ENCODE results near the gene GIPC3.
"Not testable (repeated sequence)": the region's sequence is repeated elsewhere in the genome, so short reads cannot be mapped to it uniquely, and the experiment has no call there.

Gene GIPC3

DNA sequence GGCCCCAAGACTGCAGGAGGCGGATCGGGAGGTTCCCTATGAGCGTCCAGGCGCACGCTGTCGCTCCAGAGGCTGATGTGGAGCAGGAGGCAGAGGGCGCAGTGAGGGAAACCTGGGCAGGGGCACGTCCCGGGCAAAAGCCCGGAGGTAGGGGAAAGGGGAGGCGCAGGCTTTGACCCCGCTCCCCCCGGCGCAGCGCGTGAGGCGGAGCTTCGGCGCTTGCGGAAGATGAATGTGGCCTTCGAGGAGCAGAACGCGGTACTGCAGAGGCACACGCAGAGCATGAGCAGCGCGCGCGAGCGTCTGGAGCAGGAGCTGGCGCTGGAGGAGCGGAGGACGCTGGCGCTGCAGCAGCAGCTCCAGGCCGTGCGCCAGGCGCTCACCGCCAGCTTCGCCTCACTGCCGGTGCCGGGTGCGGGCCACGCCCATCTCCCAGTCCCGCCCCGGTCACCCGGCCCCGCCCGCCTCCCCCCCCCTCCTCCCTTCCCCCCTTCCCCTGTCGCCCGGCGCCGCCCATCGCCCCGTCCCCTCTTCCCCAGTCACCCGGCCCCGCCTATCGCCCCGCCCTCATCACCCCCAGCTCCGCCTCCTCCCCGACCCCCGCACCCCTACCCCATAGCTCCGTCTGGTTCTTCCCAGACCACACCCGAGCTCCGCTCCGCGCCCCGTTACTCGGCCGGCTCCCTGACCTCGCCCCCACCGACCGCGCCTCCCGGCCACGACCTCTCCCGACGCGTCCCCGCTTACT, 8.4 kb upstream of the GIPC3 start:
- peak; percentile 42 to 69 (median 60) for DNase-seq

DNA sequence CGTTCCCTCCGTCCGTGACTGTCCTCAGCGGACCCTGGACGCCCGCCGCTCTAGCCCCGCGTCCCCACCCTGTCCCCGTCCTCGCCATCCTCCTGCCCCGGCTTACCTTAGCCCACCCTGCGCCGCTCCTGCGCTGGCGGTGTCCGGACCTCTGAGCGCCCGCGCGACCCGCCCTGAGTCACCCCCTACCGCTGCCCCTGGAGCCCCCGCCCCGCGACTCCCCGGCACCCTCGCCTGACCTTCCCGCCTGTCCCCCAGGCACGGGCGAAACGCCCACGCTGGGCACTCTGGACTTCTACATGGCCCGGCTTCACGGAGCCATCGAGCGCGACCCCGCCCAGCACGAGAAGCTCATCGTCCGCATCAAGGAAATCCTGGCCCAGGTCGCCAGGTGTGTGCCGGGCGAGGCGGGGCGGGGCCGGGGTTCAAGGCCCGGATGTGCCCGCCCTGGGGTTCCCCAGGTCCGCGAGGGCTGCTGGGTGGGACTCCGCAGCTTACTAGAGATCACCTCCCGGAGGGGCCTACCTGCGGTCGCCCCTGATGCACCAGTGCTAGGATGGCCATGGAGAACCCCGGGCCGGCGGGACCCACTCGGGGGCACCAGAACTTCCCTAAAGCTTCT, 7.4 kb upstream of the GIPC3 start:
- DNase-seq: no peak

DNA sequence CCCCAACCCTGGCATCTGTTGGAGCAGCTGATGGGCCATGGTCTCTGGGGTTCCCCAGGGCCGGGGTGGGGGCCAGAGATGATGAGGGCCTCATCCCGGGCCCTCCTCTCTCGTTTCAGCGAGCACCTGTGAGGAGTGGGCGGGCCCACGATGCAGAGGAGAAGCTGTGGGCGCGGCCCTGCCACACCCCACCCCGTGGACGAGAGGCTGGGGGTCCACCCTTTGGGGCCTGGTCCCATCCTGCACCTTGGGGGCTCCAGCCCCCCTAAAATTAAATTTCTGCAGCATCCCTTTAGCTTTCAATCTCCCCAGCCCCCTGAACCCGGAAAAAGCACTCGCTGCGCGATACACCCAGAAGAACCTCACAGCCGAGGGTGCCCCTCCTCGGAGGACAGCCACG, 6.9 kb upstream of the GIPC3 start:
- no peak for DNase-seq

DNA sequence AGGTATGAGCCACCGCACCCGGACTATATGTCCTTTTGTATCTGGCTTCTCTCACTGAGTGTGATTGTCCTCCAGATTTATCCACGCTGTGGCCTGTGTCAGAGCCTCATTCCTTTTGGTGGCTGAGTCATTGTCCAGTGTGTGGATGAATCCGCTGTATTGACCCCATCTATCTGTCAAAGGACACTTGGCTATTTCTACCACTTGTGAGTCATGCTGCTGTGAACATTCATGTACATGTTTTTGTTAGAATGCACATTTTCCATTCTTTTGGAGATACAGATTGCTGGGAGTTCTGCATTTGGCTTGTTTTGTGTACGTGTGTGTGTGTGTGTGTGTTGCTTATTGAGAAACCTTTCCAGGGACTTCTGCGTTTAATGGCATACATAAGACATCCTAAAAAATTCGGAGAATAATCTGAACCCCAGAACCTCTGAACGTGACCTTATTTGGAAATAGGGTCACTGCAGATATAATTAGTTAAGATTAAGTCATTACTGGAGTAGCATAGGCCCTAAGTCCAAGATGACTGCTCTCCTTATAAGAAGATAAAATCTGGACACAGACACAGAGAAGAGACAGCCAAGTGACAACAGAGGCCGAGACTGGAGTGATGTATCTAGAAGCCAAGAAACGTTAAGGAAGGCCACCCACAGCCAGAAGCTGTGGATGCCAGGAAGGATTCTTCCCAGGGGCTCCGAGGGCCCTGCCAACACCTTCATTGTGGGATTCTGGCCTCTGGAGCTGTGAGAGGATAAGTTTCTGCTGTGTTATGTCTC, 4.9 kb upstream of the GIPC3 start:
- peak; percentile 75 to 93 (median 80) for DNase-seq

DNA sequence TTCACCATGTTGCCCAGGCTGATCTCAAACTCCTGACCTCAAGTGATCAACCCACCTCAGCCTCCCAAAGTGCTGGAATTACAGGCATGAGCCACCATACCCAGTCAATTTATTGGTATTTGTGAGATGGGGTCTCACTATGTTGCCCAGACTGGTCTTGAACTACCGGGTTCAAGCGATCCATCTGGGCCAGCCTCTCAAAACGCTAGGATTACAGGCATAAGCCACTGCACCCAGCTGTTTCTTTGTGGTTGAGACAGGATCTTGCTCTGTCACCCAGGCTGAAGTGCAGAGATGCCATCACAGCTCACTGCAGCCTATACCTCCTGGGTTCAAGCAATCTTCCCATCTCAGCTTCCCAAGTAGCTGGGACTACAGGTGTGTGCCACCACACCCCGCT, 3.5 kb upstream of the GIPC3 start:
- DNase-seq: not testable (repeated sequence)

DNA sequence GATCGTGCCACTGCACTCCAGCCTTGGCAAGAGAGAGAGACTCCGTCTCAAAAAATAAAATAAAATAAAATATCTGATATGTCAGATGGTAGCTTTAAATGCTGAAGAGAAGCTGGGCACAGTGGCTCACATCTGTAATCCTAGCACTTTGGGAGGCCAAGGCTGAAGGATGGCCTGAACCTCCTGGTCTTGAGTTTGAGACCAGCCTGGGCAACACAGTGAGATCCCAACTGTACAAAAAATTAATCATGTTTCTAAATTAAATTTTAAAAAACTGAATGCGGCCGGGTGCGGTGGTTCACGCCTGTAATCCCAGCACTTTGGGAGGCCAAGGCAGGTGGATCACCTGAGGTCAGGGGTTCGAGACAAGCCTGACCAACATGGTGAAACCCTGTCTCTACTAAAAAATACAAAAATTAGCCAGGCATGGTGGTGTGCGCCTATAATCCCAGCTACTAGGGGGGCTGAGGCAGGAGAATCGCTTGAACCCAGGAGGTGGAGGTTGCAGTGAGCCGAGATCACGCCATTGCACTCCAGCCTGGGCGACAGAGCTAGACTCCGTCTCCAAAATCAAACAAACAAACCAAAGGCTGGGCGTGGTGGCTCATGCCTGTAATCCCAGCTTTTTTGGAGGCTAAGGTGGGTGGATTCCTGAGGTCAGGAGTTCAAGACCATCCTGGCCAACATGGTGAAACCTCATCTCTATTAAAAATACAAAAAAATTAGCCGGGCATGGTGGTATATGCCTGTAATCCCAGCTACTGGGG, 1.1 kb upstream of the GIPC3 start:
- not testable (repeated sequence) for DNase-seq

DNA sequence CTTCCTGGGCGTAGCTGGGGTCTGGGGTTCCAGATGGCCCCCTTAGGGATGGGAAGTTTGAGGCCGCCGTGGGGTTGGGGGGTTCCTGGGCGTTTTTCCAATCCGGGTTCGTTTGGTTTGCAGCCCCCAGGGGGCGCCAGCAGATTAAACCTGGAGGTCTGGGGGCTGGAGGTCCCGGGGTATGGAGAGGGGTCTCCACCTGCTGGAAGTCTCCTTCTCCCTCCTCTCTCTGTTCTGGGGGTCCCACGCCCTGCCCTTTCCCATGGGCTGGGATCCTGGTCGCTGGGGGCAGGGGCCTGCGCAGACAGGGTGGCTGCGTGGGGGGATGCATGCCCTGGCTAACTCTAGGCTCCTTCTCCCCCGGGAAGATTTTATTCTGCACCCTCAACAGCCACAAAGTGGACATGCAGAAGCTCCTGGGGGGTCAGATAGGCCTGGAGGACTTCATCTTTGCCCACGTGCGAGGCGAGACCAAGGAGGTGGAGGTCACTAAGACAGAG, 899 bp downstream of the GIPC3 start:
- DNase-seq: peak in 2 of 4 experiments; percentile 57 to 60

DNA sequence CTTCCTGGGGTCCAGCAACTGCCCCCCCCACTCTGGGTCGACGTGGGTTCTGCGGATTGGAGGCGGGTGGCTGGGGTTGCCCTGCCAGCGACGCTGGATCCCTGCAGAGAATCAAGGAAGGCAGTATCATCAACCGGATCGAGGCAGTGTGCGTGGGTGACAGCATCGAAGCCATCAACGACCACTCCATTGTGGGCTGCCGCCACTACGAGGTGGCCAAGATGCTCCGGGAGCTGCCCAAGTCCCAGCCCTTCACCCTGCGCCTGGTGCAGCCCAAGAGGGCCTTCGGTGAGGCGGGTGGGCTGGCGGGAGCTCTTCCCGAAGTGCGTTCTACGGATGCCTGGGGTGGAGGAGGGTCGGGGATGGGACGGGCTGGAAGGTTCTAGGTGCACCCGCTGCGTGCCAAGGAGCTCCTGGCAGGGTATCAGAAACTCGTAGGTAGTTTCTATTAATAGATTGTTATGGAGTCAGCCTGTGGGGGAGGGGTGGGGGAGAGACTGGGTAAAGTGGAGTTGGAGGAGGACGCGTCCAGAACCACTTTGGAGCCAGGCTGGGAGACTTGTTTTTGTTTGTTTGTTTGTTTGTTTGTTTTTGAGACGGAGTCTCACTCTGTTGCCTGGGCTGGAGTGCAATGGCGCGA, 1.5 kb downstream of the GIPC3 start:
- DNase-seq: no peak

DNA sequence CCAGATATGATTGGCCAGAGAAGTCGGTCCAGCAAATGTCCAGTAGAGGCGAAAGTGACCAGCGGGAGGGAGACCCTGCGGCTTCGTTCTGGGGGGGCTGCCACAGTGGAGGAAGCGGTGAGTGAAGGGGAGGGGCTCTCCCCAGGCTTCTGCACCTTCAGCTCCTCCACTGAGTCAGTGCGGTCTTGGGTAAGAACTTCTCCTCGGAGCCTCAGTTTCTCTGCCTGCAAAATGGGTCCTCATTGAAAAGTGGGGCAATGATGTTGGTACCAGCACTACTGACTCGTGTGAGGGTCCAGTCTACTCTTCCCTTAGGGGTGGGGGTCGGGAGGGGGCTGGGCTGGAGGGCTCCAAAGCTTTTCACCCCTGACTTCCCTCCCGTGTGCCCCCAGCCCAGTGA, 4.2 kb downstream of the GIPC3 start:
- no peak for DNase-seq

DNA sequence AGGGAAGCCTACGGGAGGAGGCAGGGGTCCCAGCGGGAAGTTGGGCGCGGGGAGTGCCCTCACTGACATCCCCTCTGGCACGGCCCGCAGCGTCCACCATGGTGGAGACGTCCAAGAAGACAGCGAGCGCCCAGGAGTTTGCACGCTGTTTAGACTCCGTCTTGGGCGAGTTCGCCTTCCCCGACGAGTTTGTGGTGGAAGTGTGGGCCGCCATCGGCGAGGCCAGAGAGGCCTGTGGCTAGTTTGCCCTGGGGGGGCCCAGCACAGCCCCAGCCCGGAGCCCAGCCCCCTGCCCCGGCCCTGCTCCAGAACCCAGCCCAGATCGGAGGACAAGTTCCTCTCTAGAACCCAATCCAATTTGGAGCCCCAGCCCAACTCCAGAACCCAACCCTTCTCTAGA, 4.7 kb downstream of the GIPC3 start:
- DNase-seq: no peak

DNA sequence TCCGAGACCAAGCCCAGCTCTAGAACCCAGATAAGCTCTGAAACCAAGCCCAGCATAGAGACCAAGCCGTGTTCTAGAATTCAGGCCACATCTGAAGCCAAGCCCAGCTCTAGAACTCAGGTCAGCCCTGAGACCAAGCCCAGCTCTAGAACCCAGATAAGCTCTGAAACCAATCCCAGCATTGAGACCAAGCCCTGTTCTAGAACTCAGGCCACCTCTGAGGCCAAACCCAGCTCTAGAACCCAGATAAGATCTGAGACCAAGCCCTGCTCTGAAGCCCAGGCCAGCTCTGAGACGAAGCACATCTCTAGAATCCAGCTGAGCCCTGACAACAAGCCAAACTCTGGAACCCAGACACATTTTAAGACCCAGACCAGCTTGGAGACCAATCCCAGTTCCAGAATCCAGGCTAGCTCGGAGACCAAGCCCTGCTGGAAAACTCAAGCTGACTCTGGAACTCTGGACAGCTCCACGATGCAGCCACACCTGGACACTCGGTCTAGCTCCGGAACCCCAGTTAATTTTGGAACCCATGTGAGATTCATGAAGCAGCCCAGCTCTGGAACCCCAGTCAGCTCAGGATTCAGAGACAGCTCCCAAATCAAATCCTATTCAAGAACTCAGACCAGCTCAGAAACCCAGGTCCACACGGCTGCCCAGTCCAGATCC, 5.8 kb downstream of the GIPC3 start:
- DNase-seq: no peak

DNA sequence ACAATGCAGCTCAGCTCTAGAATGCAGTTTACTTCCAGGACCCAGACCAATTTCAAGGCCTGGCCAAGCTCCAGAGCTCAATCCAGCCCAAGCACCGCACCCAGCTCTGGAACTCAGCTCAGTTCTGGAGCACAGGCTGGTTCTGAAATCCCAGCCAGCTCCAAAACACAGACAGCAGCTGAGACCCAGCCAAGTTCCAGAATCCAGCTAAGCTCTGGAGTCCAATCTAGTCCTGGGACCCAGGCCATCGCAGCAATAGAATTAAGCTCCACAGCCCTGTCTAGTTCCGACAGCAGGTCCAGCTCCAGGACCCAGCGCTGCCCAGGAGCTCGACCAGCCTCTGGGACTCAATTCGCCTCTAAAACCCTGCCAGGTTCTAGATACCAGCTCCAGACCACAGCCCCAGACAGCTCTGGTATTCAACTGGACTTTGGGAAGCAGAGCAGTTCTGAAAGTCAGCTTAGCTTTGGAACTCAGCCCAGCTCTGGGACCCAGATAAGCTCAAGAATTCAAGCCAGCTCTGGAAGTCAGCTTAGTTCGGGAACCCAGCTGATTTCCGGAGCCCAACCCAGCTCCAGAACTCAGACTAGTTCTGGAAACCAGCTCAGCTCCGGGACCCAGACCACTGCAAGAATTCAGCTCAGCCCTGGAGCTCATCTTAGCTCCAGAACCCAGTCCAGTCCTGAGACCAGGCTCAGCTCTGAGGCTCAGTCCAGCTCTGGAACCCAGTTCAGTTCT, 6.8 kb downstream of the GIPC3 start:
- peak in 1 of 4 experiments; percentile 2 for DNase-seq

DNA sequence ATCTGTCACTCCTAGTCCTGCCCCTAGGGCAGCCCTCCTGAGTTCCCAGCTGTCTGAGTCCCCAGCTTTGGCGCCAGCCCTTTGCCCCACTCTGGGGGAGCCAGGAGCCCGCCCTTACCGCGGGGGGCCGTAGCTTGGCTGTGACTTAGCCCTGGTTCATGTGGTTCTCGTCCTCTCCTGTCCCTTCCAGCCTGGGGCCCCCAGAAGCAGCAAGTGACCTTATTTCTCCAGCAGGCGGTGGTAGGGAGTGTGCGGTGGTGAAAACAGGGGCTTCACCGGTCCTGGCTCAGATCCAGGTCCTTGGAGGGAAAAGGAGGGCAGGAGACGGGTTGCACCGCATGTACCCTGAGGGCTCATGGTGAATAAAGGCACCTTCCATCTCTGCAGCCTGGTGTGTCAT, 7.9 kb downstream of the GIPC3 start:
- peak in 1 of 4 experiments; percentile 5 for DNase-seq

DNA sequence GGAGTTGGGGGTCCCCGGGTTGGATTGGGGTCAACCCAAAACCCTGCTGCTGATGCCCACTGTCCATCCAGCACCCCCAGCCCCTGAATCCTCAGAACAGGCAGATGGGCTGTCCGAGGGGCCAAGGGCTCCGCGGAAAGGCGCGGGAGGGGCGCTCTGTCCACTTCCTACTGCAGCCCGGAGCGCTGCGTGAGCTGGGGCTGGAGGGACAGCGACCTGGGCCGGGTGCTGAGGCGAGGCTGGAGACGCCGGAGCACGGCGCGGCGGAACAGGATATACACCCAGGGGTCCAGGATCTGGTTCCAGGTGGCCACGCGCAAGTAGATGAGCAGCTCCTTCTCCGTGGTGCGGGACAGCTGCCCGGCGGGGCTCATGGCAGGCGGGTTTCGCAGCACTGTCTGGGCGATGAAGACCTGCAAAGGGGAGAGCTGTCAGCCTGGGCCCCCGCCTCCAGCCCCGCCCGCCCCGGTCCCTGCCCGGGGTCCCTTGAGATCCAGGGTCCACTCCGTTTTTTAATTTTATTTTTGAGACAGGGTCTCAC, 10.3 kb downstream of the GIPC3 start:
- no peak for DNase-seq

DNA sequence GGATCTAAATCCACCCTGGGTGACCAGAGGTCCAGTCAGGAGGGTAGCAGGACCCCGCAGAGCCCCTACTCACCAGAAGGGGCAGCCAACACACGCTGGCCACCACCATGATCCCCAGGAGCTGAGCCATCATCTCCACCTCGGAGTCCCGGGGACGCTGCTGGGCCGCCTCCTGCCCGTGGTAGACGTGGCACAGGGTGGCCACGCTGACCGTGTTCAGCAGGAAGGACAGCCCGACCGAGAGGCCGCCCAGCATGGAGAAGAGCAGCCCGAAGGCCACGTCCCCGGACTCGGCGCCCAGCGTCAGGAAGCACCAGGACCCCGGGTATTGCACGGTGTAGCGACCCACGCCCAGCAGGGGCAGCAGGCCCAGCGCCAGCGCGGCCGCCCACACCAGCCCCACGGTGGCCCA, 14.5 kb downstream of the GIPC3 start:
- no peak for DNase-seq

DNA sequence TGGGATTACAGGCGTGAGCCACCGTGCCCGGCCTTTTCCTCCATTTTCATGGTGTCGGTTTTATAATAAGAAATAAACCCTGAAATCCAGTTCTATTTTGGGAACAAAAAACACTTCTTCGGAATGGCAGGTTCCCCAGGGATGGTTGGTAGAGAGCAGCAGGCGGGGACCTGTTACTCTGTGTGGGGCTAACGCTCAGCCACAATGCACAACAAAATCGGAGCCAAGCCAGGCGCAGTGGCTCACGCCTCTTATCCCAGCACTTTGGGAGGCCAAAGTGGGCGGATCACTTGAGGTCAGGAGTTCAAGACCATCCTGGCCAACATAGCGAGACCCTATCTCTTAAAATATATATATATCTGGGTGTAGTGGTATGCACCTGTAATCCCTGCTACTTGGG, 15.7 kb downstream of the GIPC3 start:
- DNase-seq: no peak

DNA sequence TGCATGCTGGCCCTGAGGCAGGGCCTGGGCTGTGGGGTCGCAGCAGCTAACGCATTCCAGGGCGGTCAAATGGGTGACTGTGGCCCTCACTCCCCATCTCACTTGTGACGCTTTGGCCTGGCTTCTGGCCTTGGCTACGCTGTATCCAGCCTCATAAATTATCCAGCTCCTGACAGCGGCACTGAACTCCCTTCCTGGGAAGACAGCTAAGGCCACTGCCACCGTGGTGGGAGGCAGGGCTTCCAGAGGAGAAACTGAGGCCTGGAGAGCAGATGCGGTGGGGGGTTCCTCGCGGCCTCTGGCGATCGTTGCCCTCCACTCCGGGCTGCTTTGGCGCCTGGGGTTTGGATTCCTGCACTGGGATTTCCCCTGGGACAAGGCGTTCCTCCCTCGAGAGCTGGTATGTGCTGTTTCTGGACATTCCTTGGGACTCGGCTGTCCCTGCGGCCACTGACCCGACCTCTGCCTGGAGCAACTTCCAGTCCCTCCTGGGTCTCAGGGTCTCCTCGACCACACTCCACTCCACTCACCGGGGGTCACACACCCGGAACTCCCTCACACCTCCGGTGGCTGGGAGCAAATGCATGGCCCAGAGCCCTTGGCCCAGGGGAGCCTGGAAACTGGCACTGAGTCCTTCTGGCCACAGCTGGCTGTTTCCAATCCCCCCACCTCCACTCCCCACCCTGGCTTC, 18.0 kb downstream of the GIPC3 start:
- peak in 1 of 4 experiments; percentile 1 for DNase-seq

DNA sequence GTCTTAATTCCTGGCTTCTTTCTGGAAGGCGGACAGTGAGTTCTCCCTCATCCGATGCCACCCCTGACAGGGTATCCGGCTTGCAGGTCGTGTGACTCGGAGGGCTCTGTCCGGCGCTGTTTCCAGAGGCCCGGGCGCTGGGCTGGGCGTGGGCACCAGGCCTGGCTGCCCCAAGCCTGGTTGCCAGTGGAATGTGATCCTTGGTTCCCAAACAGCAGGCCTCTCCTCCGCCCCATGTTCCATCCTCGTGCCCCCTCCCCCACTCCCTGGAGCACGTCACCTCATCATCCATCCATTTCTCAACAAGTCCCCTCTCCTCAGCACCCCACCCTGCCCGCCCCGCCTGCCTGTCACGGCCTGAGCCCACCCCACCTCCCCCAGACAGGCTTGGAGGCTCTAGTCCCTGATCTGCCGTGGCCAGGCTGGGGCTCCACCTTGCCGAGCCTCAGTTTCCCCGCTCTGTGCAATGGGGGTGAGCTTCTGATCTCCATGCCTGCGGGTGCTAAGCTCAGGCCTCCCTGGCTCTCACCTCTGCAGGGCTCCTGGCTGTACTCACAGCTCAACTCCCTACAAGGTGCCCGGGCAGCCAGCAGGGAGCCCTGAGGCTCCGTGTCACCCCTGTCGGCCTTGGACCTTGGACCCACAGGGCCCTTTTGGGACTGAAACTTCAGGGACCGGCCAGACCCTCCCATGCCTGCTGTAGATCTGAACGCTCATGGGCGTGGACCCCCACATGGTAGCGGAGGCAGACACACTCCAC, 19.1 kb downstream of the GIPC3 start:
- no peak for DNase-seq

DNA sequence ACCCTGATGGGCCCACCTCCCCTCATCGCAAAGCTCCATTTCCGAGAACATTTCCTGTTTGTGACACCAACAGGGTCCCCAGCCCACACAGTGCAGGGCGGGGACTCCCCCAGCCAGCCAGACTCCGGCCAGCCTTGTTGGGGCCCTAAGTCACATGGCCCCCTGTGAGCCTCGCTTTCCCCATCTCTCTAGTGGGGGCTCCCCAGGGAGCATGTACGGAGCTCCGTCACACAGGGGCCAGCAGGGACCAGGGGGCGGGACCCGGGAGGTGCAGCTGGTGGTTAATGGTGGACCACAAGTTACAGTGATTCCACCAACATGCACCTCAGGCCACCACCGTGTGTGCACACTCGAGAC, 19.7 kb downstream of the GIPC3 start:
- DNase-seq: peak in 1 of 4 experiments; percentile 20
